Measurements from ENCODE around the gene SYNGAP1. TPM values are rescaled to one million over a fixed set of nuclear protein-coding genes. Genes with fewer than 3 reads are reported as not detected.

SYNGAP1 gene
- total RNA-seq, 1 donor from 2014 or later: 48.6 TPM

DNA sequence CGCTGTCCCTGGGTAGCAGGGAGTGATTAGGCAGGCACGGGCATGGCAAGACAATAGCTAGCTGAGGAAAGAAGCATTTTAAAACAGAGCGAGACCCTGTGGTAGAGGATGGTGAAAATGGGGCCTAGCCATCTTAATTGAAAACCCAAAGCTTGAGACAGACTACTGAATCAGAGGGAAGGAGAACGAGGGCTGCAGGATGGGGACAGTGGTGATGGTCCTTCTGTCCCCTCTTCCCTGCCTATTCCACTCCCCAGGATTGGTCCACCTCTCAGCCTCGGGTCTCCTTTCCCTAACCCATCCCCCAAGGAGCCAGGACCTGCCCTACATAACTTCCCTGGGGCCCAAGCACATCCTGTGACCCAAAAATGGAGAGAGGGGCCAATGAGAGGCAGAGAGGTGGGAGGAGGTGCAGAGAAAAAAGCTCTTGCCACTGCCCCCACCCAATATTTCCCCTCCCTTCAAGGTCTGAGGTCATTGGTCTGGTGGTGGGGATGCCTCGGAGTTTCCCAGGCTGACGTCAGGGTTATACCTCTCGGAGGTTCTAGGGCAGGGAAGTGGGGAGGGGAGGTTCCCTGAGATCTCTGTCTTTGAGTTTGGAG, 1.1 kb upstream of the SYNGAP1 start:
- peak overlapping the region; percentile 96 for H3K4me3 Mint-ChIP-seq (ENCODE audit: unreplicated experiment)
- H3K4me1 Mint-ChIP-seq (ENCODE audit: unreplicated experiment): peaks cover 53% of the 10 kb centered on the region
- H3K36me3 Mint-ChIP-seq (ENCODE audit: low read depth, unreplicated experiment): peaks cover 30% of the 10 kb centered on the region
- H3K27ac Mint-ChIP-seq (ENCODE audit: unreplicated experiment): peak overlapping the region; percentile 97
- TF ChIP-seq, protein P1, sequence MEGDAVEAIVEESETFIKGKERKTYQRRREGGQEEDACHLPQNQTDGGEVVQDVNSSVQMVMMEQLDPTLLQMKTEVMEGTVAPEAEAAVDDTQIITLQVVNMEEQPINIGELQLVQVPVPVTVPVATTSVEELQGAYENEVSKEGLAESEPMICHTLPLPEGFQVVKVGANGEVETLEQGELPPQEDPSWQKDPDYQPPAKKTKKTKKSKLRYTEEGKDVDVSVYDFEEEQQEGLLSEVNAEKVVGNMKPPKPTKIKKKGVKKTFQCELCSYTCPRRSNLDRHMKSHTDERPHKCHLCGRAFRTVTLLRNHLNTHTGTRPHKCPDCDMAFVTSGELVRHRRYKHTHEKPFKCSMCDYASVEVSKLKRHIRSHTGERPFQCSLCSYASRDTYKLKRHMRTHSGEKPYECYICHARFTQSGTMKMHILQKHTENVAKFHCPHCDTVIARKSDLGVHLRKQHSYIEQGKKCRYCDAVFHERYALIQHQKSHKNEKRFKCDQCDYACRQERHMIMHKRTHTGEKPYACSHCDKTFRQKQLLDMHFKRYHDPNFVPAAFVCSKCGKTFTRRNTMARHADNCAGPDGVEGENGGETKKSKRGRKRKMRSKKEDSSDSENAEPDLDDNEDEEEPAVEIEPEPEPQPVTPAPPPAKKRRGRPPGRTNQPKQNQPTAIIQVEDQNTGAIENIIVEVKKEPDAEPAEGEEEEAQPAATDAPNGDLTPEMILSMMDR (IDR thresholded peaks at IDR 0.05; ENCODE audit: unreplicated experiment): no peak
- no peaks in the 10 kb centered on the region for H3K9me3 Mint-ChIP-seq (ENCODE audit: unreplicated experiment)
- peaks cover 15% of the 10 kb centered on the region for H3K27me3 Mint-ChIP-seq (ENCODE audit: unreplicated experiment)
- DNase-seq (ENCODE audit: low spot score): no peak

DNA sequence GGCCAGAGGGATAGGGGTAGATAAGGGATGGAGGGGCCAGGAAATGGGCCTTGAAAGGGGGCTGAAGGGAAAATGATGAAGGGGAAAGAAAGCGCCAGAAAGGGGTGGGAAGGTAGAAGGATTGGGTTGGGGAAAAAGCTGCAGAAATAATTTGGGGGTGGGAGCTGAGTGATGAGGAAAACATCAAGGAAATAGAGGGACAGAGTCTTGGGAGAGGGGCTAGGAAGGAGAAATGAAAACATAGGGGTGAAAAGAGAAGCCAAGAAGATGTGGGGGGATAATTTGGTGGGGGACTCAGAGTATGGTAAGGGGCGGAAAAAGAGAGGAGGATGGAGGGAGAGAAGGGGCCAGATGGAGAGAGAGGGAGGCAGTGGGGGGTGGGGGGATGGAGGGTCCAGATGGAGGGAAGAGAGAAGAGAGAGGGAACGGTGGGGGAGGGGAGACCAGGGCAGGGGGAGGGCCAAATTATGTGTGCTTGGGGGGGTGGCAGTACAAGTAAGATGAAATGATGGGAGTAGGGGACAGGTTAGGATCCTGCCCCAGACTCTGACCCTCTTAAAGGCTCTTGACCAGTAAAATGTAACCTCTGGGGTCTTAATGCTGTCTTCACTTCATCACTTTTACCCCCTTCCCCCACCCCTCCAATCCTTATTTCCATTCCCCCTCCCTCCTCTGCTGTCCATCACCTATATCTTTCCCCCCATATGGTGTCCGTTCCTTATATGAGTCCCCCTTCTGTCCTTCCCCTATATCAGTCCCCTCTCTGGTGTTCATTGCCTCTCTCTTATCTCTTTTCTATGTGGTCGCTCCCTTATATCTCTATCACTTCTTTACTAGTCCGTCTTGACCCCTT, 852 bp downstream of the SYNGAP1 start:
- peaks cover 56% of the 10 kb centered on the region for H3K4me1 Mint-ChIP-seq (ENCODE audit: unreplicated experiment)
- no peaks in the 10 kb centered on the region for H3K9me3 Mint-ChIP-seq (ENCODE audit: unreplicated experiment)
- TF ChIP-seq, protein P1 (IDR thresholded peaks at IDR 0.05; ENCODE audit: unreplicated experiment): no peak
- DNase-seq (ENCODE audit: low spot score): no peak
- peak overlapping the region; percentile 87 for H3K4me3 Mint-ChIP-seq (ENCODE audit: unreplicated experiment)
- peaks cover 18% of the 10 kb centered on the region for H3K27me3 Mint-ChIP-seq (ENCODE audit: unreplicated experiment)
- H3K36me3 Mint-ChIP-seq (ENCODE audit: low read depth, unreplicated experiment): peaks cover 22% of the 10 kb centered on the region
- H3K27ac Mint-ChIP-seq (ENCODE audit: unreplicated experiment): peak overlapping the region; percentile 49

DNA sequence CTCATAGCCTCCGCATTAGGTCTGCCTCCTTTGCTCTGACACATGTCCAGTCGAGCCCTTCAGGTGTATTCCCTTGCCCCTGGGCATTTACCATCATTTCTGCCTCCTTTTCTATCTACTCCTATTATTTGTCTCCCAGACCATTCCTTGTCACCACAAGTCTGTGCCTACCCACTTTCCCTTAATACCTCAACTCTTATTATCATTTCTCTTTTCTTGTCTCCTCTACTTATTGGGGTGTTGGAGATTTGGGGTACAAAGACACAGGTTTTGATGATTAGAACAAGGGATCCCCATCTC, 1.4 kb downstream of the SYNGAP1 start:
- Mint-ChIP-seq H3K27me3 (ENCODE audit: unreplicated experiment) (peaks cover 17% of the 10 kb centered on the region), H3K9me3 (ENCODE audit: unreplicated experiment) (no peaks in the 10 kb centered on the region), H3K4me1 (ENCODE audit: unreplicated experiment) (peaks cover 52% of the 10 kb centered on the region), H3K4me3 (ENCODE audit: unreplicated experiment) (peak overlapping the region; percentile 23), H3K36me3 (ENCODE audit: low read depth, unreplicated experiment) (peaks cover 16% of the 10 kb centered on the region), H3K27ac (ENCODE audit: unreplicated experiment) (peak overlapping the region; percentile 49)
- TF ChIP-seq, protein P1 (IDR thresholded peaks at IDR 0.05; ENCODE audit: unreplicated experiment): no peak
- no peak for DNase-seq (ENCODE audit: low spot score)

DNA sequence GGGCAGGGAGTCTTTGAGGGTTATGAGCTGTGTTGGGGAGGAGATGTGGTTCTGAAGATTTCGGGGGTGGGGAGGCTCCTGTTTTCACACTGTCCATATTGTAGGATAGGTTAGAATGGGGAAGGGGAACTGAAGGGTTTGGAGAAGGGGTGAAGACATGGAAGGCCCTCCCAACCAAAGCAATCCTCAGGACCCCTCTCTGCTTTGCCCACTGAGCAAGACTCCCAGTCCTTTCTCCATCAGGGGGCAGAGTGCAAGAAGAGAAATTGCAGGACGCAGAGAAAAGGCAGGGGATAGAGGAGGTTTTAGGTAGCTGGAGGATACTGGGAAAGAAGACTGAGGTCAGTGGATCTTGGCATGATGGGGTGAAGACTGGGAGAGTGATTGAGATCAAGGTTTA, 3.9 kb downstream of the SYNGAP1 start:
- Mint-ChIP-seq H3K27ac (ENCODE audit: unreplicated experiment) (peak overlapping the region; percentile 95), H3K36me3 (ENCODE audit: low read depth, unreplicated experiment) (peaks cover 14% of the 10 kb centered on the region), H3K4me3 (ENCODE audit: unreplicated experiment) (peak overlapping the region; percentile 95), H3K9me3 (ENCODE audit: unreplicated experiment) (no peaks in the 10 kb centered on the region), H3K27me3 (ENCODE audit: unreplicated experiment) (peaks cover 16% of the 10 kb centered on the region), H3K4me1 (ENCODE audit: unreplicated experiment) (peaks cover 46% of the 10 kb centered on the region)
- no peak for DNase-seq (ENCODE audit: low spot score)
- TF ChIP-seq, protein P1 (IDR thresholded peaks at IDR 0.05; ENCODE audit: unreplicated experiment): no peak
